DND-41 (cell line): ENCODE results near the gene SLC43A1.

Source experiments
- CTCF ChIP-seq: IDR thresholded peaks from 2 replicates; pipeline ENCODE4 v1.5.1; 2012; ENCODE audit warnings: borderline replicate concordance, low read length, moderate library complexity, mild to moderate bottlenecking; ENCODE audit not compliant: poor library complexity, severe bottlenecking; ENCODE audit errors: extremely low read depth
- EZH2 ChIP-seq: IDR thresholded peaks from 3 replicates; pipeline ENCODE4 v1.6.1; 2012; ENCODE audit warnings: borderline replicate concordance, low read depth, mild to moderate bottlenecking, moderate library complexity, low read length, inconsistent platforms; ENCODE audit not compliant: severe bottlenecking

- TF ChIP-seq CTCF (no peak), EZH2 (no peak)
Observed at GRCh38 chr11:57506522-57506921, 9.0 kb downstream of the SLC43A1 start.
